IMR-90 (cell line): ENCODE data around the gene CD2AP. TPM values are rescaled to one million over a fixed set of nuclear protein-coding genes. Genes with fewer than 3 reads are reported as not detected.

Experiments used
- ATAC-seq: fragments of 200-7000 bp; cut with Tn5 transposase; 2 replicates; pipeline ENCODE4 v1.9.1; 2020; ENCODE audit warnings: low read depth, mild to moderate bottlenecking, moderate library complexity
- BruUV-seq: library from RNA; stranded (reverse); fragments of 400-500 nt; replicated peaks from 2 replicates; lab custom pipeline; 2021; lab: Mats Ljungman, UMichigan
- CTCF ChIA-PET: fragments of 300-600 bp; formaldehyde crosslinking; extraction: SDS; loops from one replicate; lab custom pipeline; 2021; ENCODE audit warnings: antibody characterized with exemption; lab: Yijun Ruan, JAX
- POLR2A ChIA-PET: fragments of 300-600 bp; sonication (Branson Sonifier 250); formaldehyde crosslinking; loops from one replicate; lab custom pipeline; 2022; ENCODE audit warnings: antibody characterized with exemption; ENCODE audit not compliant: unreplicated experiment; lab: Charles Lee
- DNase-seq: peaks from one replicate; pipeline ENCODE4 v3.0.0; 2013
- H2AFZ ChIP-seq: replicated peaks from 2 replicates; pipeline ENCODE3; 2013; ENCODE audit warnings: low read length, mild to moderate bottlenecking; ENCODE audit not compliant: poor library complexity
- H2AK5ac ChIP-seq: 2 replicates; pipeline ENCODE4 v1.6.1; 2013; ENCODE audit warnings: low read depth, low read length, inconsistent platforms
- H2AK9ac ChIP-seq: replicated peaks from 2 replicates; pipeline ENCODE3; 2013; ENCODE audit warnings: mild to moderate bottlenecking, low read depth, low read length, moderate library complexity; ENCODE audit not compliant: poor library complexity
- H2BK120ac ChIP-seq: 2 replicates; pipeline ENCODE4 v1.6.1; 2013; ENCODE audit warnings: low read depth, low read length, inconsistent platforms
- H2BK15ac ChIP-seq: 3 replicates; pipeline ENCODE4 v1.6.1; 2013; ENCODE audit warnings: low read depth, low read length, inconsistent platforms
- H2BK20ac ChIP-seq: 2 replicates; pipeline ENCODE4 v1.6.1; 2013; ENCODE audit warnings: low read depth, mild to moderate bottlenecking, inconsistent platforms, low read length, moderate library complexity
- H2BK5ac ChIP-seq: 2 replicates; pipeline ENCODE4 v1.6.1; 2013; ENCODE audit warnings: mild to moderate bottlenecking, low read depth, low read length, inconsistent platforms; ENCODE audit not compliant: poor library complexity, severe bottlenecking
- H3K14ac ChIP-seq: replicated peaks from 2 replicates; pipeline ENCODE4 v1.6.1; 2013; ENCODE audit warnings: low read depth, low read length, inconsistent platforms
- H3K18ac ChIP-seq: 2 replicates; pipeline ENCODE4 v1.6.1; 2013; ENCODE audit warnings: low read depth, low read length, control low read depth
- H3K23ac ChIP-seq: 2 replicates; pipeline ENCODE4 v1.6.1; 2013; ENCODE audit warnings: low read depth, low read length, inconsistent platforms
- H3K27ac ChIP-seq: 2 replicates; pipeline ENCODE4 v1.5.1; 2013; ENCODE audit warnings: mild to moderate bottlenecking, control low read depth, low read length; ENCODE audit not compliant: insufficient read depth
- H3K27me3 ChIP-seq: 2 replicates; pipeline ENCODE4 v1.6.1; 2013; ENCODE audit warnings: low read length; ENCODE audit not compliant: control insufficient read depth, insufficient read depth
- H3K36me3 ChIP-seq: 2 replicates; pipeline ENCODE4 v1.6.1; 2013; ENCODE audit warnings: low read length, mixed read lengths; ENCODE audit not compliant: control insufficient read depth, insufficient read depth
- H3K4ac ChIP-seq: 2 replicates; pipeline ENCODE4 v1.6.1; 2013; ENCODE audit warnings: low read depth, low read length, inconsistent platforms
- H3K4me1 ChIP-seq: 2 replicates; pipeline ENCODE4 v1.6.1; 2013; ENCODE audit warnings: low read length, mixed read lengths; ENCODE audit not compliant: control insufficient read depth, insufficient read depth
- H3K4me2 ChIP-seq: 2 replicates; pipeline ENCODE4 v1.6.1; 2013; ENCODE audit warnings: low read depth, mild to moderate bottlenecking, control low read depth, low read length, moderate library complexity
- H3K4me3 ChIP-seq: 2 replicates; pipeline ENCODE4 v1.5.1; 2013; ENCODE audit warnings: low read depth, mild to moderate bottlenecking, control low read depth, low read length, moderate library complexity; ENCODE audit not compliant: insufficient read depth
- H3K56ac ChIP-seq: 2 replicates; pipeline ENCODE4 v1.6.1; 2013; ENCODE audit warnings: low read length, inconsistent platforms; ENCODE audit not compliant: insufficient read depth; ENCODE audit errors: extremely low read depth
- H3K79me1 ChIP-seq, 2 experiments: 2 replicates each; pipeline ENCODE4 v1.6.1; 2013; ENCODE audit warnings: low read length in 2 of 2, inconsistent platforms in 1 of 2, low read depth in 1 of 2
- H3K9ac ChIP-seq: 2 replicates; pipeline ENCODE4 v1.6.1; 2013; ENCODE audit warnings: low read depth, low read length, control low read depth
- H3K9me1 ChIP-seq: 2 replicates; pipeline ENCODE4 v1.6.1; 2013; ENCODE audit warnings: low read length, inconsistent platforms; ENCODE audit not compliant: insufficient read depth
- H3K9me3 ChIP-seq: 2 replicates; pipeline ENCODE4 v1.6.1; 2013; ENCODE audit warnings: low read length; ENCODE audit not compliant: control insufficient read depth, insufficient read depth
- H4K20me1 ChIP-seq: 2 replicates; pipeline ENCODE4 v1.6.1; 2013; ENCODE audit warnings: low read length, inconsistent platforms; ENCODE audit not compliant: insufficient read depth
- H4K5ac ChIP-seq: 2 replicates; pipeline ENCODE4 v1.6.1; 2013; ENCODE audit warnings: mild to moderate bottlenecking, low read depth, low read length, control low read depth
- H4K8ac ChIP-seq, 2 experiments: 2 replicates each; pipeline ENCODE4 v1.6.1; 2013; ENCODE audit warnings: low read depth in 2 of 2, low read length in 2 of 2, control low read depth in 1 of 2, inconsistent platforms in 1 of 2
- H4K91ac ChIP-seq: 2 replicates; pipeline ENCODE4 v1.6.1; 2013; ENCODE audit warnings: low read depth, low read length, inconsistent platforms; ENCODE audit not compliant: insufficient read depth
- CHD1 ChIP-seq: IDR thresholded peaks from 2 replicates; pipeline ENCODE4 v1.6.1; 2012; ENCODE audit warnings: low read depth, low read length, improper control_type of control experiment
- CTCF ChIP-seq: conservative IDR thresholded peaks from 2 replicates; pipeline ENCODE4 v1.5.1; 2012; ENCODE audit warnings: mild to moderate bottlenecking, low read depth, low read length, improper control_type of control experiment
- ELK1 ChIP-seq: fragments of 150-350 bp; IDR thresholded peaks from 2 replicates; pipeline ENCODE4 v1.6.1; 2016; ENCODE audit warnings: low read depth, mild to moderate bottlenecking, low read length, moderate library complexity, borderline replicate concordance
- FOS ChIP-seq: fragments of 150-350 bp; IDR thresholded peaks from 2 replicates; pipeline ENCODE4 v1.6.1; 2016; ENCODE audit warnings: low read depth, low read length
- MAFK ChIP-seq: IDR thresholded peaks from 2 replicates; pipeline ENCODE4 v1.6.1; 2012; ENCODE audit warnings: low read depth, low read length, improper control_type of control experiment
- MXI1 ChIP-seq: IDR thresholded peaks from 2 replicates; pipeline ENCODE4 v1.6.1; 2012; ENCODE audit warnings: low read depth, mild to moderate bottlenecking, low read length, moderate library complexity, borderline replicate concordance
- RAD21 ChIP-seq: IDR thresholded peaks from 2 replicates; pipeline ENCODE4 v1.6.1; 2012; ENCODE audit warnings: low read length, improper control_type of control experiment
- RCOR1 ChIP-seq: IDR thresholded peaks from 2 replicates; pipeline ENCODE4 v1.6.1; 2012; ENCODE audit warnings: mild to moderate bottlenecking, low read length, improper control_type of control experiment; ENCODE audit not compliant: insufficient replicate concordance
- SMC3 ChIP-seq: fragments of 150-350 bp; IDR thresholded peaks from 2 replicates; pipeline ENCODE4 v1.6.1; 2016; ENCODE audit warnings: low read depth, mild to moderate bottlenecking, antibody characterized with exemption, low read length, moderate library complexity
- WGBS, 2 experiments: methylation state at CpG; one replicate each; pipeline versions ENCODE4 v1.1.5 to v1.1.7; 2013; ENCODE audit warnings: missing lambda C conversion rate in 2 of 2; ENCODE audit not compliant: insufficient read length in 1 of 2; ENCODE audit errors: extremely low coverage in 2 of 2; 5-methylcytosine and 5-hydroxymethylcytosine counted together
- dilution Hi-C: fragments of 300-500 bp; cut with HindIII; formaldehyde crosslinking; loops from one replicate; pipeline ENCODE4 v1.14.3; 2018; ENCODE audit warnings: low sequenced_read_pairs; ENCODE audit not compliant: unreplicated experiment
- in situ Hi-C: fragments of 300-500 bp; cut with MboI; formaldehyde crosslinking; loops from 3 replicates; pipeline ENCODE4 v1.14.3; 2019; ENCODE audit warnings: low sequenced_read_pairs, inconsistent platforms, mixed read lengths
- intact Hi-C: fragments of 100-400 bp; cut with micrococcal nuclease; formaldehyde crosslinking; loops from 2 replicates; pipeline ENCODE4 v1.10.0; 2022
- polyA plus RNA-seq, 3 experiments: library from polyadenylated mRNA; depleted of rRNA; stranded (reverse); fragments of >200 nt; gene quantifications; 2 replicates each; pipeline ENCODE4 v1.2.3, GENCODE V29; 2012; ENCODE audit warnings: low replicate concordance in 1 of 3
- total RNA-seq: library from RNA; depleted of rRNA; stranded (reverse); fragments of >200 nt; gene quantifications from 2 replicates; pipeline ENCODE4 v1.2.3, GENCODE V29; 2012

The CD2AP gene
- total and polyA plus RNA-seq, 2 of the 4 experiments (the other 2 are of a cell fraction): 5.3 to 7.5 TPM

- intact Hi-C loops: loop anchor here (1.0 to 10.0 kb wide), 5 partner anchors 149 to 1783 kb away; partner anchors contain the start of gene CD2AP
- no peak overlapping the region for H2BK15ac ChIP-seq
- no peak overlapping the region for H2AK9ac ChIP-seq
- no peaks in the 10 kb centered on the region for H3K27me3 ChIP-seq
- no peak overlapping the region for H3K4me2 ChIP-seq
- no peak overlapping the region for H3K56ac ChIP-seq
- H3K4me1 ChIP-seq: no peaks in the 10 kb centered on the region
- no peak overlapping the region for H3K14ac ChIP-seq
- H2BK5ac ChIP-seq: no peak overlapping the region
- no peak overlapping the region for H3K4ac ChIP-seq
- H4K8ac ChIP-seq: no peak overlapping the region
- H4K91ac ChIP-seq: no peak overlapping the region
- peak; percentile 47 for ATAC-seq
- no peak overlapping the region for H2AK5ac ChIP-seq
- POLR2A ChIA-PET: no interaction called here
- H2BK120ac ChIP-seq: no peak overlapping the region
- in situ Hi-C loops: loop anchor here (5.0 kb wide), 1 partner anchor 141 kb away; no protein-coding TSS in a partner anchor
- no peak overlapping the region for H3K4me3 ChIP-seq
- no peak overlapping the region for H3K18ac ChIP-seq
- H4K20me1 ChIP-seq: no peaks in the 10 kb centered on the region
- CTCF ChIA-PET: interaction anchor here (0.5 to 1.9 kb wide), 20 partner anchors 9 to 1405 kb away, joined by 3 to 15 read pairs (median 4); no protein-coding TSS in a partner anchor
- no TSS peak for BruUV-seq
- H2BK20ac ChIP-seq: no peak overlapping the region
- TF ChIP-seq ELK1 (no peak), SMC3 (peak; percentile 42; the same call in 1 of the 2 replicates), RAD21 (peak; percentile 66), MXI1 (no peak), MAFK (no peak), FOS (no peak), CTCF (peak; percentile 66), RCOR1 (no peak), CHD1 (no peak)
- H4K5ac ChIP-seq: no peak overlapping the region
- no peak overlapping the region for H3K9ac ChIP-seq
- no peak overlapping the region for H3K27ac ChIP-seq
- WGBS, 2 experiments: 40% methylated on average over 2 of the region's 6 CpGs; no CpG with 5 or more reads in 1 of the 2 experiments
- H3K36me3 ChIP-seq: no peaks in the 10 kb centered on the region
- H3K9me3 ChIP-seq: no peaks in the 10 kb centered on the region
- H3K79me1 ChIP-seq: no peaks in the 10 kb centered on the region
- peak; percentile 45 for DNase-seq
- H3K23ac ChIP-seq: no peak overlapping the region
- dilution Hi-C loops: no loop called here
- H2AFZ ChIP-seq: peak overlapping the region; percentile 54
- H3K9me1 ChIP-seq: no peaks in the 10 kb centered on the region
Observed at GRCh38 chr6:47631269-47631772, 153.7 kb downstream of the CD2AP start.
